ENCODE results near the gene FOXK1.
"Not testable (repeated sequence)": the region's sequence is repeated elsewhere in the genome, so short reads cannot be mapped to it uniquely, and the experiment has no call there.

FOXK1 gene

GRCh38 chr7:4681886-4682620 lies at the start of gene FOXK1:
Gene FOXK1 (plus strand): TSS chr7:4682295. CDS start chr7:4682309, 14 bp downstream.
- Histone ChIP-seq H3K36me3 (ENCODE audit: insufficient read depth, low read length) (peaks cover 5% of the 10 kb centered on the region; the same call in 1 of the 2 replicates), H2AFZ (ENCODE audit: low read length, unreplicated experiment) (peak within 1 kb of the TSS; percentile 90), H3K79me2 (ENCODE audit: control insufficient read depth, insufficient read depth, low read length, unreplicated experiment) (peaks cover 44% of the 10 kb centered on the region), H3K27ac (ENCODE audit: low read depth, low read length) (peak within 1 kb of the TSS; percentile 90), H3K4me1 (ENCODE audit: control insufficient read depth, insufficient read depth, low read length, unreplicated experiment) (peaks cover 7% of the 10 kb centered on the region), H3K4me3 (ENCODE audit: low read depth, low read length) (peak within 1 kb of the TSS; percentile 98), H3K27me3 (ENCODE audit: insufficient read depth, low read length) (no peaks in the 10 kb centered on the region)

GRCh38 chr7:4633012-4633411 lies 49.1 kb upstream of the FOXK1 start:
- Histone ChIP-seq H3K27me3 (ENCODE audit: insufficient read depth, low read length) (no peaks in the 10 kb centered on the region), H3K4me1 (ENCODE audit: control insufficient read depth, insufficient read depth, low read length, unreplicated experiment) (peaks cover 18% of the 10 kb centered on the region), H3K27ac (ENCODE audit: low read depth, low read length) (no peak overlapping the region), H3K4me3 (ENCODE audit: low read depth, low read length) (no peak overlapping the region), H2AFZ (ENCODE audit: low read length, unreplicated experiment) (no peak overlapping the region), H3K36me3 (ENCODE audit: insufficient read depth, low read length) (no peaks in the 10 kb centered on the region), H3K79me2 (ENCODE audit: control insufficient read depth, insufficient read depth, low read length, unreplicated experiment) (no peaks in the 10 kb centered on the region)

- Histone ChIP-seq H2AFZ (ENCODE audit: low read length, unreplicated experiment) (no peak overlapping the region), H3K4me3 (ENCODE audit: low read depth, low read length) (no peak overlapping the region), H3K4me1 (ENCODE audit: control insufficient read depth, insufficient read depth, low read length, unreplicated experiment) (peaks cover 18% of the 10 kb centered on the region), H3K27ac (ENCODE audit: low read depth, low read length) (no peak overlapping the region), H3K79me2 (ENCODE audit: control insufficient read depth, insufficient read depth, low read length, unreplicated experiment) (no peaks in the 10 kb centered on the region), H3K36me3 (ENCODE audit: insufficient read depth, low read length) (no peaks in the 10 kb centered on the region), H3K27me3 (ENCODE audit: insufficient read depth, low read length) (no peaks in the 10 kb centered on the region)
These were observed 47.9 kb upstream of the FOXK1 start for GRCh38 chr7:4634166-4634565.

- Histone ChIP-seq H3K36me3 (ENCODE audit: insufficient read depth, low read length) (no peaks in the 10 kb centered on the region), H3K27ac (ENCODE audit: low read depth, low read length) (no peak overlapping the region), H3K4me3 (ENCODE audit: low read depth, low read length) (no peak overlapping the region), H3K4me1 (ENCODE audit: control insufficient read depth, insufficient read depth, low read length, unreplicated experiment) (no peaks in the 10 kb centered on the region), H2AFZ (ENCODE audit: low read length, unreplicated experiment) (no peak overlapping the region), H3K79me2 (ENCODE audit: control insufficient read depth, insufficient read depth, low read length, unreplicated experiment) (no peaks in the 10 kb centered on the region), H3K27me3 (ENCODE audit: insufficient read depth, low read length) (no peaks in the 10 kb centered on the region)
These were observed 43.1 kb upstream of the FOXK1 start for GRCh38 chr7:4638781-4639575.

- H2AFZ ChIP-seq (ENCODE audit: low read length, unreplicated experiment), result peak overlapping the region; percentile 94
- no peak overlapping the region for H3K27ac ChIP-seq (ENCODE audit: low read depth, low read length)
- no peaks in the 10 kb centered on the region for H3K27me3 ChIP-seq (ENCODE audit: insufficient read depth, low read length)
- H3K79me2 ChIP-seq (ENCODE audit: control insufficient read depth, insufficient read depth, low read length, unreplicated experiment), result no peaks in the 10 kb centered on the region
- no peaks in the 10 kb centered on the region for H3K36me3 ChIP-seq (ENCODE audit: insufficient read depth, low read length)
- no peaks in the 10 kb centered on the region for H3K4me1 ChIP-seq (ENCODE audit: control insufficient read depth, insufficient read depth, low read length, unreplicated experiment)
- H3K4me3 ChIP-seq (ENCODE audit: low read depth, low read length), result peak overlapping the region; percentile 94
These were observed 40.9 kb upstream of the FOXK1 start for GRCh38 chr7:4641091-4641666.

GRCh38 chr7:4641667-4642467 lies 40.2 kb upstream of the FOXK1 start:
- Histone ChIP-seq H3K27ac (ENCODE audit: low read depth, low read length) (peak overlapping the region; percentile 85), H2AFZ (ENCODE audit: low read length, unreplicated experiment) (peak overlapping the region; percentile 96), H3K4me3 (ENCODE audit: low read depth, low read length) (peak overlapping the region; percentile 94), H3K4me1 (ENCODE audit: control insufficient read depth, insufficient read depth, low read length, unreplicated experiment) (no peaks in the 10 kb centered on the region), H3K79me2 (ENCODE audit: control insufficient read depth, insufficient read depth, low read length, unreplicated experiment) (no peaks in the 10 kb centered on the region), H3K27me3 (ENCODE audit: insufficient read depth, low read length) (no peaks in the 10 kb centered on the region), H3K36me3 (ENCODE audit: insufficient read depth, low read length) (no peaks in the 10 kb centered on the region)

- Histone ChIP-seq H3K27me3 (ENCODE audit: insufficient read depth, low read length) (no peaks in the 10 kb centered on the region), H3K4me1 (ENCODE audit: control insufficient read depth, insufficient read depth, low read length, unreplicated experiment) (no peaks in the 10 kb centered on the region), H3K79me2 (ENCODE audit: control insufficient read depth, insufficient read depth, low read length, unreplicated experiment) (no peaks in the 10 kb centered on the region), H3K4me3 (ENCODE audit: low read depth, low read length) (peak overlapping the region; percentile 94), H3K36me3 (ENCODE audit: insufficient read depth, low read length) (no peaks in the 10 kb centered on the region), H2AFZ (ENCODE audit: low read length, unreplicated experiment) (peak overlapping the region; percentile 96), H3K27ac (ENCODE audit: low read depth, low read length) (peak overlapping the region; percentile 85)
These were observed 39.5 kb upstream of the FOXK1 start for GRCh38 chr7:4642468-4643203.

- H2AFZ ChIP-seq (ENCODE audit: low read length, unreplicated experiment); H3K36me3 ChIP-seq (ENCODE audit: insufficient read depth, low read length); H3K27ac ChIP-seq (ENCODE audit: low read depth, low read length); H3K27me3 ChIP-seq (ENCODE audit: insufficient read depth, low read length); H3K4me1 ChIP-seq (ENCODE audit: control insufficient read depth, insufficient read depth, low read length, unreplicated experiment); H3K79me2 ChIP-seq (ENCODE audit: control insufficient read depth, insufficient read depth, low read length, unreplicated experiment): not testable (repeated sequence)
- H3K4me3 ChIP-seq (ENCODE audit: low read depth, low read length), result peak overlapping the region; percentile 94; the same call in 1 of the 2 replicates
These were observed 39.0 kb upstream of the FOXK1 start for GRCh38 chr7:4643204-4643471.

- H3K27ac ChIP-seq (ENCODE audit: low read depth, low read length), result no peak overlapping the region
- H3K36me3 ChIP-seq (ENCODE audit: insufficient read depth, low read length), result no peaks in the 10 kb centered on the region
These were observed 36.8 kb upstream of the FOXK1 start for GRCh38 chr7:4645246-4645645.

GRCh38 chr7:4648111-4648510 lies 34.0 kb upstream of the FOXK1 start:
- Histone ChIP-seq H3K27me3 (ENCODE audit: insufficient read depth, low read length) (no peaks in the 10 kb centered on the region), H3K4me3 (ENCODE audit: low read depth, low read length) (no peak overlapping the region), H3K79me2 (ENCODE audit: control insufficient read depth, insufficient read depth, low read length, unreplicated experiment) (no peaks in the 10 kb centered on the region), H3K4me1 (ENCODE audit: control insufficient read depth, insufficient read depth, low read length, unreplicated experiment) (no peaks in the 10 kb centered on the region), H3K27ac (ENCODE audit: low read depth, low read length) (no peak overlapping the region), H3K36me3 (ENCODE audit: insufficient read depth, low read length) (no peaks in the 10 kb centered on the region), H2AFZ (ENCODE audit: low read length, unreplicated experiment) (no peak overlapping the region)

More at GRCh38 chr7:4645246-4645645, 36.8 kb upstream of the FOXK1 start:
- Histone ChIP-seq H2AFZ (ENCODE audit: low read length, unreplicated experiment) (no peak overlapping the region), H3K27me3 (ENCODE audit: insufficient read depth, low read length) (no peaks in the 10 kb centered on the region), H3K4me1 (ENCODE audit: control insufficient read depth, insufficient read depth, low read length, unreplicated experiment) (no peaks in the 10 kb centered on the region), H3K79me2 (ENCODE audit: control insufficient read depth, insufficient read depth, low read length, unreplicated experiment) (no peaks in the 10 kb centered on the region), H3K4me3 (ENCODE audit: low read depth, low read length) (no peak overlapping the region)

All from ACC112 (cell line).